ENCODE measurements around the gene TOR1B.
"Not testable (repeated sequence)": the region's sequence is repeated elsewhere in the genome, so short reads cannot be mapped to it uniquely, and the experiment has no call there.

TOR1B gene

DNA sequence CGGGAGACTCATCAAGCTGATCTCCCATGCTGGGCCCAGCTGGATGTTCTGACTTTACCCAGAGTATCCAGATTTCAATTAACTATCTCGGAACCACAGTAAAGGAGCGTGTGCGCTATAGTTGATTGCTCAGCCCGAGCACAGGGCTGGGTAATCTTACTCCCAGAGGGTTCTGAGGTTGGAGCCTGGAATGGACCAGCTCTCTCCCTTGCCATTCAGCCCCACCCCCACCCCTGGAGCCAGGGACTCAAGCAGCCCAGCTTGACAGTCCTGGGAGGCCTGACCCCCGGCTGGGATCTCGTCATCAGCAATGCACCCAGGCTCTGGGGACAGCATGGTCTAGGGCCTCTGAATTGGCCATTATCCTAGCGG lies 26.4 kb upstream of the TOR1B start:
- no peak for DNase-seq (ENCODE audit: low read depth)

DNA sequence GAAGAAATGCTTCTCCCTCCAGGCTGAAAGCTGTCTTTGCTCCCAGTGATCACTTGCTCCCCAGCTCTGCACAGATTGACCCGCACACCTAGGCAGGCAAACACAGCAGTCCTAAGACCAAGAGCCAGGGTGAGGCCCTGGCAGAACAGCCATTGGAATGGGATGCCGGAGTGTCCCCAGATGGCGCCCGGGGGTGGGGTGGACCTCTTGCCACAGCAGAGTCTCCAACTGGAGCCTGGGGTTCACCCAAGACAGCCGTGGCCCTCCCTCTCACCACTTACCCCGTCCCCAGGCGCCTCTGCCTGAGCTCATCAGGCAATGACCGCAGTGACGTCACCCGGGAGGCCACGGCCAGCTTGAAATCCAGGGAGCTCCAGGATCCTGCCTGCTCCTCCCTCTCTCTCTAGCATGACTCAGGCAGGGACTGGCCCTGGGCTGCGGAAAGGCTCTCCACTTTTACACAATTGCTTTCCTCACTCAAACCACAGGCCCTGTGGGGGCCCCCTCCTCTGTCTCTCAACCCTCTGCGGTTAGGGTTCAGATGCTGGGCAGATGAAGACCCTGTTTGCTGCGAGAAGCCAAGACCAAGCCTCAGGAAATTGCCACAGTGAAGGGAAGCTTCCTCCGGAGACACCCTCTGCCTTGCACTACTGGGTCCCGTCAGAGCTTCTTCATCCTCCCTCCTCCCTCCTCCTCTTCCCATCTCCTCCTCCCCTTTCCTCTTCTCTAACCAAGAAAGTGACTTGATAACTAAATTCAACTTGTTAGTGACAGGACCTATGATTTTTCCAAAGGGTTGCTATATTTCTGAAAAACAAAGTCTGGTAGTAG lies 25.8 kb upstream of the TOR1B start:
- DNase-seq (ENCODE audit: low read depth) = no peak

- DNase-seq (ENCODE audit: low read depth) = no peak
Measured at GRCh38 chr9:129777769-129778130, 25.2 kb upstream of the TOR1B start.

GRCh38 chr9:129778469-129778868 lies 24.5 kb upstream of the TOR1B start:
- no peak for DNase-seq (ENCODE audit: low read depth)

DNA sequence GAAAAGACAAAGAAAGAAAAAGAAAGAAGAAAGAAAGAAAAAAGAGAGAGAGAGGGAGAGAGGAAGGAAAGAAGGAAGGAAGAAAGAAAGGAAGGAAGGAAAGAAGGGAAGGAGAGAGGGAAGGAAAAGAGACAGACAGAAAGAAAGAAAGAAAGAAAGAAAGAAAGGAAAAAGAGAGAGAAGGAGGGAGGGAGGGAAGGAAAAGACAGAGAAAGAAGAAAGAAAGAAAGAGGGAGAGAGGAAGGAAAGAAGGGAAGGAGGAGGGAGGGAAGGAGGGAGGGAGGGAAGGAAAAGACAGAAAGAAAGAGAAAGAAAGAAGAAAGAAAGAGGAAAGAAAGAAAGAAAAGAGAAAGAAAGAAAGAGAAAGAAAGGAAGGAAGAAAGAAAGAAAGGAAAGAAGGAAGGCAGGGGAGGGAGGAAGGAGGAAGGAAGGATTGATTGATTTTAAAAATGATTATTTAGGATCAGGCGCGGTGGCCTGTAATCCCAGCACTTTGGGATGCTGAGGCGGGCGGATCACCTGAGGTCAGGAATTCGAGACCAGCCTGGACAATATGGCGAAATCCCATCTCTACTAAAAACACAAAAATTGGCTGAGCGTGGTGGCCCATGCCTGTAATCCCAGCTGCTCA lies 23.3 kb upstream of the TOR1B start:
- no peak for DNase-seq (ENCODE audit: low read depth)

- no peak for DNase-seq (ENCODE audit: low read depth)
Measured at GRCh38 chr9:129781131-129781530, 21.9 kb upstream of the TOR1B start.

DNA sequence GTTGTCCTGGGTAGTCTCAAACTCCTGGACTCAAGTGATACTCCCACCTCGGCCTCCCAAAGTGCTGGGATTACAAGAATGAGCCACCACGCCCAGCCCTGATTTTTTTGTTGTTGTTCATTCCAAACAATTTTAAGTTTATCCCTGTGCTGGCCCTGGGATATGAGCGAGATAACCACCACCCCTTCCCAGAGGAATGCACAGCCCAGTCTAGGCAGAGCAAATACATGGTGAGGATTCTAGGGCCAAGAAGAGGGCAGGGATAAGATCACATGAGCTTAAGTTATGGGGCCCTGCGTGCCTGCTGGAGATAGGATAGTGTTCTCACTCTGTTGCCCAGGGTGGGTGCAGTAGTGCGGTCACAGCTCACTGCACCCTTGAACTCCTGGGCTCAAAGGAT lies 21.0 kb upstream of the TOR1B start:
- no peak for DNase-seq (ENCODE audit: low read depth)

DNA sequence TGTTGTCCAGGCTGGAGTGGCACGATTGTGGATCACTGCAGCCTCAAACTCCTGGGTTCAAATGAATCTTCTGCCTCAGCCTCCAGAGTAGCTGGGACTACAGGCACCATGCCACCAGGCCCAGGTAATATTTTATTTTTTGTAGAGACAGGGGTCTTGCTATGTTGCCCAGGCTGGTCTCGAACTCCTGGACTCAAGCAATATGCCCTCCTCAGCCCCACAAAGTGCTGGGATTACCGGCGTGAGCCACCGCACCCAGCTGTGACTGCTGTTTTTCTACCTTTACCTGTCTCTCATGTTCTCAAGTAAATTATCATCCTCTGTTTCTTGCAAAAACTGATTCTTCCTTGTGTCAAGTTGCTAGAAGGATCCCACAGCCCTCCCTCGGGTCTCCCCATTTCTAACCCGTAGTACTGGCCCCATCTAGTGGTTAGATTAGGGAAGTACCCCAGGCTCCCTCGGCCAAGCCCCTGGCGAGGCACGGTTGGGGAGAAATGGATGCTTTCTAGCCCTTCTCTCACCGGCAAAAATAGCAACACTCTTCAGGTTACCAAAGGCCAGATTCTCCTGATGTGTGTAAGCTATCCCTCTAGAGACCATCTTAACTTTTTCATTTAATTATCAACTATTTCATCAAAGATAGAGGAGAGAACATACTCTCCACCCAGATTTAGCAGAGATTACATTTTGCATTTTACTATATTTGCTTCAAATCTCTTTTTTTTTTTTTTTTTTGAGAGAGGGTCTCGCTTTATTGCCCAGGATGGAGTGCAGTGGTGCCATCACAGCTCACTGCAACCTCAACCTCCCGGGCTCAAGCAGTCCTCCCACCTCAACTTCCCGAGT lies 19.2 kb upstream of the TOR1B start:
- DNase-seq (ENCODE audit: low read depth) = peak; percentile 70

DNA sequence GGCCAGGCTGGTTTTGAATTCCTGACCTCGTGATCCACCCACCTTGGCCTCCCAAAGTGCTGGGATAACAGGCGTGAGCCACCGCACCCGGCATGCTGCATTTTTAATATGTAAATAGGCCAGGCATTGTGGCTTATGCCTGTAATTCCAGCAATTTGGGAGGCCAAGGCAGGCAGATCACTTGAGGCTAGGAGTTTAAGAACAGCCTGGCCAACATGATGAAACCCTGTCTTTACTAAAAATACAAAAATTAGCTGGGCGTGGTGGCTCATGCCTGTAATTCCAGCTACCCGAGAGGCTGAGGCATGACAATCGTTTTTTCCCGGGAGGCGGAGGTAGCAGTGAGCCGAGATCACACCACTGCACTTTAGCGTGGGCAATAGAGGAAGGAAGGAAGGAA lies 18.0 kb upstream of the TOR1B start:
- not testable (repeated sequence) for DNase-seq (ENCODE audit: low read depth)

GRCh38 chr9:129785866-129786265 lies 17.1 kb upstream of the TOR1B start:
- DNase-seq (ENCODE audit: low read depth) = no peak

GRCh38 chr9:129786481-129786880 lies 16.5 kb upstream of the TOR1B start:
- DNase-seq (ENCODE audit: low read depth) = no peak

- no peak for DNase-seq (ENCODE audit: low read depth)
Measured at GRCh38 chr9:129794549-129794948, 8.4 kb upstream of the TOR1B start.

DNA sequence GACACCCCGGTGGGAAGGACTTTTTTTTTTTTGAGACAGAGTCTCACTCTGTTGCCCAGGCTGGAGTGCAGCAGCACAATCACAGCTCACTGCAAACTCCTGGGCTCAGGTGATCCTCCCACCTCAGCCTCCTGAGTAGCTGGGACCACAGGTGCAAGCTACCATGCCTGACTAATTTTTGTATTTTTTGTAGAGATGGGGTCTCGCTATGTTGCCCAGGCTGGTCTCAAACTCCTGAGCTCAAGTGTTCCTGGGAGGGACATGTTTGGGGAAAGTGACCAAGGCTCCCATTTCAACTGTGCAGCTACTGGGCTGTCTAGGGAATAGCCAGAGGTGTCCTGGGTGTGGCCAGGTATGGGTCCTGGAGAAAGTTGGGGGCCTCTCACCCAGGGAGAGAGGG lies 7.0 kb upstream of the TOR1B start:
- not testable (repeated sequence) for DNase-seq (ENCODE audit: low read depth)

- no peak for DNase-seq (ENCODE audit: low read depth)
Measured at GRCh38 chr9:129798973-129799372, 4.0 kb upstream of the TOR1B start.

GRCh38 chr9:129801504-129801903 lies 1.5 kb upstream of the TOR1B start:
- no peak for DNase-seq (ENCODE audit: low read depth)

GRCh38 chr9:129803676-129804060 lies 684 bp downstream of the TOR1B start:
- DNase-seq (ENCODE audit: low read depth) = no peak

DNA sequence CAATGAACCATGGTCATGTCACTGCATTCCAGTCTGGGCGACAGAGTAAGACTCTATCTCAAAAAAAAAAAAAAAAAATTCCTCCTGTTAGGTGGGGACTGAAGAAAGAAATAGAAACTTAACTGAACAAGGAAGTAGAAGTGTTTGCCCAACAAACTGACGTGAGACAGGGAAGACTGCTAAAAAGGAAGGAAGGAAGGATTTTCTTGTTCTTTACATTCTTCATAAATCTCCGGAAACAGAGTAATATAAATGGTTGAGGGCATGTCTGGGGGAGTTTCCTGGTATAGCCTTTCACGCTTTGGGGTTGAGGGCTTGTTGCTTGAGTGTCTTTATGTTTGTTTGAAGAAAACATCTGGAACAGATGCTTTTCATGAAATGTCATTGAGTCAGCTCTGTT lies 3.1 kb downstream of the TOR1B start:
- no peak for DNase-seq (ENCODE audit: low read depth)

DNA sequence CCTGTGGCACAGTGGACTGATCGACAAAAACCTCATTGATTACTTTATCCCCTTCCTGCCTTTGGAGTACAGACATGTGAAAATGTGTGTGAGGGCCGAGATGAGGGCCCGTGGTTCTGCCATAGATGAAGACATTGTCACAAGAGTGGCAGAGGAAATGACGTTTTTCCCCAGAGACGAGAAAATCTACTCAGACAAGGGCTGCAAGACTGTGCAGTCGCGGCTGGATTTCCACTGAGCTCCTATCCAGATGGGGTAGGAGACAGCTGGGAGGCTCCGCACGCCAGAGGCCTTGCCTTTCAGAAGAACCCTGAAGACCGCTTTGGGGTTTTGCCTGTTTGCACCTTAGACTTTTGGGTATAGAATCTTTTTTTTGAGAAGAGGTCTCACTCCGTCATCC lies 6.4 kb downstream of the TOR1B start:
- DNase-seq (ENCODE audit: low read depth) = no peak

DNA sequence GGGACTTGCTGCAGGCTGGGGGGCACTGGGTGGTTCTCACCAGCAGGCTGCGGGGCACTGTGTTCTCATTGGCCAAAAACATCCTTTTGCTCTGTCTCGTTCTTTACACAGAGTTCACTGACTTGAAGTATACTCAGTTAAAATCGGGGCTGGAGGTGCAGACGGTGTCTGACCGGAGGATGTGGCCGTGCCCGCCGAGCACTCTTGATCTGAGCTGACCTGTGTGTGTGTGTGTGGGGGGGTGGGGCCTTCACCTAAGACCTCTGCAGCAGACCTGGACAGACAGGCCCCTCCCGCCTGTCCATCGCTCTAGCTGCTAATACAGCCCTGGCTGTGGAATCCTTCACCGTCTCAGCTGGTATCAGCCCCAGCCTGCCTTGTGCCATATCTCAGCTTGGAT lies 7.1 kb downstream of the TOR1B start:
- no peak for DNase-seq (ENCODE audit: low read depth)

DNA sequence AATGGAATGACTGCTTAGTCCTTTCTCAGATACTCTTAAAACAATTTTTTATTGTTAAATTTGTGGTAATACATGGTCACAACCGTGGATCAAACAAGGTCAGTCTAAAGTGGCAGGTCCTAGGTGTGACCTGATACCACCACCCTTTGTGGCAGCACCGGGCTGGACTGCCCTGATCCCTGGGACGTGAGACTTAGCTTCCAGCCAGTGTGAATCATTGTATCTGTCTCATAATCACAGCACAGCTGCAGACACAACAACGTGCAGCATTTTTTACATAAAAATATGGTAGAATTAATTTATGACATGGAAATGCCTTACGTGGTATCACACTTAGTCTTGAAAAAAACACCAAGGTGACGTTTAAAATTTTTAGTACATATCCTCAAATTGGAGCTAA lies 7.8 kb downstream of the TOR1B start:
- DNase-seq (ENCODE audit: low read depth) = no peak

DNA sequence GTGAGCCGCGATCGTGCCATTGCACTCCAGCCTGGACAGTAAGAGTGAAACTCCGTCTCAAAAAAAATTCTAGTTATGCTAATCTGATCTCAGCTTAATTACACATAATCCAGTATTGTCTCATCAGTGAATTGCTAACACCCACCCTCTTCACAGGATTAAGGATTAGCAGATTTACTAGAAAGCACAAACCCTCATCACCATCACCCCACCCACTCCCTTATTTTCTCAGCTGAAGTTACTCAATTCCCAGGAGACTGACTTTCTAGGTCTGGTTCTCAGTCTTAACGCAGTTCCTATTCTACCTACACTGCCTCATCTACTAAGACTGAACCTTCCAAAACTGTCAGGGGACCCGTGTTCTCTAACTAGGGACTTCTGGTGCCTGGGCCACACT lies 9.0 kb downstream of the TOR1B start:
- DNase-seq (ENCODE audit: low read depth) = no peak

GRCh38 chr9:129812385-129812784 lies 9.4 kb downstream of the TOR1B start:
- no peak for DNase-seq (ENCODE audit: low read depth)

DNA sequence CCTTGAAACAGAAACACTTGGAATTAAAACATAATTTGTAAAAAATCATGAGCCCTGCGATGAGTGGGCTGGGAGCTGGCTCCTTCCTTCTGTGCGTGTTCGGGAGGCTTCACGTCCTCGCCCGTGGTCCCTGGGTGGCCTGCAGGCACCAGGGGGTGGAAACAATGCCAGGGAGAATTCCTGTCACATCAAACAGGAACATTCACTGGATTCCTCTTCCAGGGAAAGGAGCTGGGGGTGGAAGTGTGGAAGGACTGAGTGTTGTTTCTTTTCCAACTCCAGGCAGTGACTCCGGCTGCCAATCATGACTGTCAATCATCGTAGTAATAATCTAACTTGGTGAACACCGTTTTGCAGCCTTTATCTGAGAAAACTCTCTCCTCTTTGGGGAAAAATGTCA lies 10.7 kb downstream of the TOR1B start:
- DNase-seq (ENCODE audit: low read depth) = no peak
